Caco-2 (cell line): Measurements from ENCODE around the gene EFNA2. TPM values are rescaled to one million over a fixed set of nuclear protein-coding genes. Genes with fewer than 3 reads are reported as not detected.

ENCODE experiments used
- BruUV-seq: library from RNA; stranded (reverse); fragments of 400-500 nt; replicated peaks from 2 replicates; lab custom pipeline; 2021; lab: Mats Ljungman, UMichigan
- CTCF ChIA-PET: fragments of 300-600 bp; sonication (Branson Sonifier 250); formaldehyde crosslinking; loops from one replicate; lab custom pipeline; 2022; ENCODE audit warnings: antibody characterized with exemption; lab: Charles Lee
- POLR2A ChIA-PET: fragments of 300-600 bp; sonication (Branson Sonifier 250); formaldehyde crosslinking; loops from one replicate; lab custom pipeline; 2022; ENCODE audit warnings: antibody characterized with exemption; lab: Charles Lee
- DNase-seq, 2 experiments: peaks; one replicate each; pipeline versions ENCODE4 v3.0.0 to v3.0.0-alpha.2; 2020 to 2022
- H3K27me3 ChIP-seq: replicated peaks from 2 replicates; pipeline ENCODE4 v1.6.0; 2011; ENCODE audit warnings: low read length; ENCODE audit not compliant: control insufficient read depth, insufficient read depth
- H3K36me3 ChIP-seq: 2 replicates; pipeline ENCODE4 v1.5.1; 2011; ENCODE audit warnings: low read length; ENCODE audit not compliant: control insufficient read depth, insufficient read depth
- H3K4me1 ChIP-seq: fragments of 250-450 bp; sonication (Bioruptor Pico); 2 replicates; pipeline ENCODE4 v1.5.1; 2020; ENCODE audit warnings: mild to moderate bottlenecking
- H3K4me3 ChIP-seq: 2 replicates; pipeline ENCODE4 v1.5.1; 2011; ENCODE audit warnings: low read depth, mild to moderate bottlenecking, control low read depth, low read length
- H3K9me3 ChIP-seq: fragments of 250-450 bp; sonication (Bioruptor Pico); 2 replicates; pipeline ENCODE4 v1.5.1; 2020; ENCODE audit warnings: mild to moderate bottlenecking, moderate library complexity
- H3K27ac Mint-ChIP-seq: one replicate; pipeline ENCODE4 v1.8.0; 2022; ENCODE audit warnings: mixed read lengths; ENCODE audit not compliant: unreplicated experiment
- H3K27me3 Mint-ChIP-seq: one replicate; pipeline ENCODE4 v1.8.0; 2022; ENCODE audit warnings: mixed read lengths; ENCODE audit not compliant: insufficient read depth, unreplicated experiment
- H3K36me3 Mint-ChIP-seq: one replicate; pipeline ENCODE4 v1.8.0; 2022; ENCODE audit warnings: mild to moderate bottlenecking, mixed read lengths; ENCODE audit not compliant: insufficient read depth, unreplicated experiment
- H3K4me1 Mint-ChIP-seq: one replicate; pipeline ENCODE4 v1.8.0; 2022; ENCODE audit warnings: low read depth, mixed read lengths; ENCODE audit not compliant: unreplicated experiment
- H3K4me3 Mint-ChIP-seq: one replicate; pipeline ENCODE4 v1.8.0; 2022; ENCODE audit warnings: mild to moderate bottlenecking, moderate library complexity, mixed read lengths; ENCODE audit not compliant: unreplicated experiment
- H3K9me3 Mint-ChIP-seq: one replicate; pipeline ENCODE4 v1.8.0; 2022; ENCODE audit warnings: mixed read lengths; ENCODE audit not compliant: unreplicated experiment
- intact Hi-C: fragments of 100-400 bp; cut with micrococcal nuclease; formaldehyde crosslinking; loops from one replicate; pipeline ENCODE4 v1.10.0; 2022; ENCODE audit not compliant: unreplicated experiment
- total RNA-seq: library from RNA; stranded (reverse); gene quantifications from 2 replicates; pipeline ENCODE4 v1.2.3, GENCODE V29; 2022
- TF ChIP-seq, protein P1 (sequence below), 2 experiments: fragments of 200-600 bp in 1 of 2; IDR thresholded peaks; 1 replicate in 1 of 2; 2 replicates in 1 of 2; pipeline versions ENCODE4 v1.5.1 to v1.8.0; 2011 to 2022; ENCODE audit warnings: antibody characterized with exemption in 1 of 2, control low read depth in 1 of 2, inconsistent platforms in 1 of 2, low read depth in 1 of 2, low read length in 1 of 2, mild to moderate bottlenecking in 1 of 2, moderate library complexity in 1 of 2; ENCODE audit not compliant: insufficient read depth in 1 of 2, severe bottlenecking in 1 of 2, unreplicated experiment in 1 of 2

The EFNA2 gene
- total RNA-seq, 1 experiment from 2014 or later: 18.6 TPM

- intact Hi-C loops: loop anchor here (1.0 kb wide), 2 partner anchors 7 to 11 kb away; partner anchors contain the start of gene CIRBP
- H3K36me3 ChIP-seq: peaks cover 13% of the 10 kb centered on the region
- Mint-ChIP-seq H3K27ac (peak overlapping the region; percentile 98), H3K4me3 (peak overlapping the region; percentile 78), H3K36me3 (peaks cover 93% of the 10 kb centered on the region), H3K4me1 (peaks cover 18% of the 10 kb centered on the region), H3K9me3 (no peaks in the 10 kb centered on the region), H3K27me3 (no peaks in the 10 kb centered on the region)
- H3K4me3 ChIP-seq: peak overlapping the region; percentile 28
- no peaks in the 10 kb centered on the region for H3K27me3 ChIP-seq
- BruUV-seq: no TSS peak
- no peak for DNase-seq
- H3K9me3 ChIP-seq: no peaks in the 10 kb centered on the region
- ChIA-PET CTCF (interaction anchor here (0.6 to 5.2 kb wide), 2 partner anchors 15 kb away, joined by 3 to 41 read pairs; no protein-coding TSS in a partner anchor), POLR2A (interaction anchor here (1.2 to 3.1 kb wide), 2 partner anchors 10 to 14 kb away, joined by 5 to 62 read pairs; partner anchors contain the start of gene CIRBP)
- TF ChIP-seq, protein P1, sequence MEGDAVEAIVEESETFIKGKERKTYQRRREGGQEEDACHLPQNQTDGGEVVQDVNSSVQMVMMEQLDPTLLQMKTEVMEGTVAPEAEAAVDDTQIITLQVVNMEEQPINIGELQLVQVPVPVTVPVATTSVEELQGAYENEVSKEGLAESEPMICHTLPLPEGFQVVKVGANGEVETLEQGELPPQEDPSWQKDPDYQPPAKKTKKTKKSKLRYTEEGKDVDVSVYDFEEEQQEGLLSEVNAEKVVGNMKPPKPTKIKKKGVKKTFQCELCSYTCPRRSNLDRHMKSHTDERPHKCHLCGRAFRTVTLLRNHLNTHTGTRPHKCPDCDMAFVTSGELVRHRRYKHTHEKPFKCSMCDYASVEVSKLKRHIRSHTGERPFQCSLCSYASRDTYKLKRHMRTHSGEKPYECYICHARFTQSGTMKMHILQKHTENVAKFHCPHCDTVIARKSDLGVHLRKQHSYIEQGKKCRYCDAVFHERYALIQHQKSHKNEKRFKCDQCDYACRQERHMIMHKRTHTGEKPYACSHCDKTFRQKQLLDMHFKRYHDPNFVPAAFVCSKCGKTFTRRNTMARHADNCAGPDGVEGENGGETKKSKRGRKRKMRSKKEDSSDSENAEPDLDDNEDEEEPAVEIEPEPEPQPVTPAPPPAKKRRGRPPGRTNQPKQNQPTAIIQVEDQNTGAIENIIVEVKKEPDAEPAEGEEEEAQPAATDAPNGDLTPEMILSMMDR (IDR thresholded peaks at IDR 0.05; ENCODE audit: insufficient read depth in 1 of 2, low read depth in 1 of 2, low read length in 1 of 2, severe bottlenecking in 1 of 2, unreplicated experiment in 1 of 2): no peak
- H3K4me1 ChIP-seq: peaks cover 75% of the 10 kb centered on the region
These were observed 26.9 kb upstream of the EFNA2 start for GRCh38 chr19:1258707-1259205.

- TF ChIP-seq, protein P1 (IDR thresholded peaks at IDR 0.05; ENCODE audit: insufficient read depth in 1 of 2, low read depth in 1 of 2, low read length in 1 of 2, severe bottlenecking in 1 of 2, unreplicated experiment in 1 of 2): peak in 1 of 2 experiments; percentile 5
- H3K4me1 ChIP-seq: peaks cover 72% of the 10 kb centered on the region
- DNase-seq: peak; percentile 96 to 97
- peaks cover 18% of the 10 kb centered on the region for H3K4me1 Mint-ChIP-seq
- H3K27me3 Mint-ChIP-seq: no peaks in the 10 kb centered on the region
- H3K4me3 Mint-ChIP-seq: peak overlapping the region; percentile 78
- BruUV-seq: TSS peak; percentile 88
- H3K27me3 ChIP-seq: no peaks in the 10 kb centered on the region
- peaks cover 91% of the 10 kb centered on the region for H3K36me3 Mint-ChIP-seq
- intact Hi-C loops: loop anchor here (1.0 kb wide), 2 partner anchors 8 to 10 kb away; partner anchors contain the start of gene CIRBP
- peaks cover 13% of the 10 kb centered on the region for H3K36me3 ChIP-seq
- H3K9me3 Mint-ChIP-seq: no peaks in the 10 kb centered on the region
- CTCF ChIA-PET: interaction anchor here (0.5 to 5.2 kb wide), 5 partner anchors 10 to 297 kb away, joined by 3 to 41 read pairs (median 5); partner anchors contain the start of genes CIRBP and REEP6
- peak overlapping the region; percentile 28 for H3K4me3 ChIP-seq
- H3K27ac Mint-ChIP-seq: peak overlapping the region; percentile 98
- POLR2A ChIA-PET: interaction anchor here (0.5 to 3.1 kb wide), 4 partner anchors 10 to 334 kb away, joined by 3 to 62 read pairs (median 4); partner anchors contain the start of gene CIRBP
- H3K9me3 ChIP-seq: no peaks in the 10 kb centered on the region
These were observed 26.3 kb upstream of the EFNA2 start for GRCh38 chr19:1259206-1259875.
